OCI-LY7 (cell line): ENCODE results near the gene BLACAT1. TPM values are rescaled to one million over a fixed set of nuclear protein-coding genes. Genes with fewer than 3 reads are reported as not detected.

ENCODE experiments used
- BruUV-seq: library from RNA; stranded (reverse); fragments of 400-500 nt; replicated peaks from 2 replicates; lab custom pipeline; 2021; lab: Mats Ljungman, UMichigan
- CTCF ChIA-PET: fragments of 300-600 bp; sonication (Branson Sonifier 250); formaldehyde crosslinking; loops from one replicate; lab custom pipeline; 2022; ENCODE audit warnings: antibody characterized with exemption; ENCODE audit not compliant: unreplicated experiment; lab: Charles Lee
- POLR2A ChIA-PET: fragments of 300-600 bp; sonication (Branson Sonifier 250); formaldehyde crosslinking; loops from one replicate; lab custom pipeline; 2022; ENCODE audit warnings: antibody characterized with exemption; lab: Charles Lee
- DNase-seq: peaks from one replicate; pipeline ENCODE4 v3.0.0-alpha.2; 2015; ENCODE audit warnings: low spot score
- H2AFZ ChIP-seq: fragments of 200-600 bp; sonication (generic), shearing (Covaris generic); 2 replicates; pipeline ENCODE4 v1.6.1; 2014; ENCODE audit warnings: mild to moderate bottlenecking, antibody characterized with exemption, low read length, moderate library complexity
- H3K27ac ChIP-seq: fragments of 200-600 bp; sonication (generic); 2 replicates; pipeline ENCODE4 v1.5.1; 2014; ENCODE audit warnings: mixed run types, low read depth, mild to moderate bottlenecking, moderate library complexity, low read length, inconsistent platforms; ENCODE audit not compliant: poor library complexity, severe bottlenecking
- H3K36me3 ChIP-seq: fragments of 200-600 bp; sonication (generic); 2 replicates; pipeline ENCODE4 v1.6.1; 2014; ENCODE audit warnings: mild to moderate bottlenecking, antibody characterized with exemption, low read length, moderate library complexity, mixed read lengths; ENCODE audit not compliant: insufficient read depth
- H3K4me1 ChIP-seq: fragments of 200-600 bp; sonication (generic); 2 replicates; pipeline ENCODE4 v1.5.1; 2014; ENCODE audit warnings: mild to moderate bottlenecking, low read length; ENCODE audit not compliant: insufficient read depth, poor library complexity, severe bottlenecking
- H3K4me2 ChIP-seq: fragments of 200-600 bp; sonication (generic); 2 replicates; pipeline ENCODE4 v1.6.1; 2014; ENCODE audit warnings: mild to moderate bottlenecking, low read length
- H3K4me3 ChIP-seq: fragments of 200-600 bp; sonication (generic); 2 replicates; pipeline ENCODE4 v1.5.1; 2014; ENCODE audit warnings: mild to moderate bottlenecking, low read depth, low read length; ENCODE audit not compliant: poor library complexity, severe bottlenecking
- H3K79me2 ChIP-seq: fragments of 200-600 bp; sonication (generic); 2 replicates; pipeline ENCODE4 v1.6.1; 2016; ENCODE audit warnings: low read depth, mild to moderate bottlenecking, low read length, moderate library complexity, mixed read lengths; ENCODE audit not compliant: insufficient read depth
- H3K9me2 ChIP-seq: fragments of 200-600 bp; sonication (generic); 2 replicates; pipeline ENCODE4 v1.6.1; 2016; ENCODE audit warnings: mild to moderate bottlenecking, low read length, mixed read lengths; ENCODE audit not compliant: insufficient read depth
- H3K9me3 ChIP-seq: fragments of 200-600 bp; sonication (generic); 2 replicates; pipeline ENCODE4 v1.6.1; 2014; ENCODE audit warnings: mild to moderate bottlenecking, mixed run types, low read length, mixed read lengths
- H4K20me1 ChIP-seq: fragments of 200-600 bp; sonication (generic); 2 replicates; pipeline ENCODE4 v1.6.1; 2014; ENCODE audit warnings: mild to moderate bottlenecking, antibody characterized with exemption, low read length, moderate library complexity, mixed read lengths; ENCODE audit not compliant: insufficient read depth
- EZH2phosphoT487 ChIP-seq: fragments of 200-600 bp; sonication (generic); IDR thresholded peaks from 2 replicates; pipeline ENCODE4 v1.6.1; 2018; ENCODE audit warnings: low read depth, borderline replicate concordance, mild to moderate bottlenecking, mixed run types, antibody characterized with exemption, low read length, moderate library complexity, mixed read lengths
- intact Hi-C: fragments of 100-400 bp; cut with micrococcal nuclease; formaldehyde crosslinking; loops from one replicate; pipeline ENCODE4 v1.10.0; 2022; ENCODE audit not compliant: unreplicated experiment
- total RNA-seq, 2 experiments: library from RNA; depleted of rRNA in 1 of 2; stranded (reverse); fragments of >200 nt in 1 of 2; shearing (Covaris generic) in 1 of 2; gene quantifications; 2 replicates each; pipeline ENCODE4 v1.2.3, GENCODE V29; 2014 to 2022
- TF ChIP-seq, protein P1 (sequence below): fragments of 200-600 bp; sonication (generic); conservative IDR thresholded peaks from 2 replicates; pipeline ENCODE4 v1.5.1; 2014; ENCODE audit warnings: mild to moderate bottlenecking, antibody characterized with exemption, low read length, moderate library complexity, mixed read lengths

Gene BLACAT1
- total RNA-seq, 2 experiments from 2014 or later = 0.19 to 0.29 TPM

DNA sequence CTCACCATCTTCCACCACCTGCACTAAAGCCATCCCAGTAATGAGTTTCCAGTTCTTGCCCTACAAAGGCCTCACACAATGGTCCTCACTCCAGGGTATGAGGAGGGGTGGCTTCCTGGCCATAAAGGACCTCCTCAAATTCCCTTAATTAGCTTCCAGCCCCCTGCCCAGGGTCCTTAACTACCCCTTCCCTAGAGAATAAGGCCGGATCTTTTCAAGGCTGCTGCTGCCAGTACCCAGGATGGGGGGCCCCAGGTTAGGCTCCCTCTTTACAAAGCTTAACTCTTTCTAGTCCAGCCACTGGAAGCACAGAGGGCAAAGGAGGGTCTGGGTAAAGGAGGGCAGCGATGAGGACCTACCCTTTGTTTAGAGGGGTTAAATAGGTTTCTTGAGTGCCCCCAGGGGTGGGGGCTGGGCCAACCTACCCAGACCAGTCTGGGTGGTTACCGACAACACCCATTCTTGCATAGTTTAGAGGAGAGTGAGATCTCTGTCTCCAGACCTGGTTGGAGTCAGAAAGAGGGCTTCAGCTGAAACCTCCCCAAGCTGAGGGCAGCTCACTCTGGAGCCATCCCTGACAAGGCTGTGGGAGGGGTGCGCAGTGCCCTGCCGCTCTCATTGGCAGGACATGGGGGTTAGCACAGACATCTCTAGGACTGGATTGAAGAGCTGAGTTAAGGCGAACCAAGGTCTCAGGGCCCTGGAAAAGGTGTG lies 7.1 kb downstream of the BLACAT1 start:
- BruUV-seq = no TSS peak
- intact Hi-C loops = no loop called here
- CTCF ChIA-PET = interaction anchor here (1.2 kb wide), 1 partner anchor 18 kb away, joined by 3 read pairs; no protein-coding TSS in a partner anchor

DNA sequence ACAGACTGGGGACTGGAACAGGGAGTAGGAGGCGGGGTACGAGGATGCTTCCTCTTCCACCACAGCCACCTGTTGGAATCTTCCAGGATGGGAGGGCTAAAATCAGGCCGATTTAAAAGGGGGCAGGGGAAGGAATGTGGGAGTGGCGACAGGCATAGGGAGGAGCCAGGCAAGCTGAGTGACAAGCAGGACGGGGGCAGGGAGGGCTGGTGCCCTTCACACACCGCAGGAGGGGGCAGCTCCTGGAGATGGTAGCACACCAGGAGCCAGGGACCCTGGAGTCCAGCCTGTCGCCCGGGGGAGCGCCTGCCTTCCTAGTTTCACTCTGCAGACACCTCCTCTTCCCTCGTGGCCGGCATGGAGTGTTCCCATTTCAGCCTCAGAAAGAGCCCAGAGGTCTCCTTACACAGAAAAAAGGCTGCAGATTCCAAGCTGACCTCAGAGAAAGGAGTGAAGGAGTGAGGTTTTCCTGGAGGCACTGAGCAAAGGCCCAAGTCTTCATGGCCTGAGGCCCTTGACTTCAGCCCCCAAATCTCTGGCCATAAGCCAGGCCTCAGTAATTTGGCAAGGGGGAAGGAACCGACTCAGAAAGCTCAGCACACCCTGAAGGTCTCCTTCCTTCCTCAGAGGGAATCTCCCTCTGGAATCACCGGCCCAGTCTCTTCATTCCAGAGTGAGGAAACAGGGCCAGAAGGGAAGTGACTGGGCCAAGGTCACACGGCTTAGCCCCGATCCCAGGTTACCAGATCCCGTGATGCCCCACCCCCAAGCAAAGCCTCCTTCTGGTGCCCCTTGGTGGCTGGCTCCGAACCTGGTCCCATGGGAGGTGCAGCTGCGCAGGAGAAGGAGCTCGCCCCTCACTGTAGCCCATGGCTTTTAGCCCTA lies 8.1 kb downstream of the BLACAT1 start:
- Histone ChIP-seq H3K9me2 (no peaks in the 10 kb centered on the region), H3K4me1 (peaks cover 41% of the 10 kb centered on the region), H4K20me1 (no peaks in the 10 kb centered on the region), H3K4me3 (no peak overlapping the region), H3K79me2 (no peaks in the 10 kb centered on the region), H3K27ac (no peak overlapping the region), H3K36me3 (no peaks in the 10 kb centered on the region), H3K4me2 (no peak overlapping the region), H3K9me3 (no peaks in the 10 kb centered on the region), H2AFZ (no peak overlapping the region)
- intact Hi-C loops = no loop called here
- DNase-seq = no peak
- no TSS peak for BruUV-seq
- TF ChIP-seq EZH2phosphoT487 = no peak
- TF ChIP-seq, protein P1, sequence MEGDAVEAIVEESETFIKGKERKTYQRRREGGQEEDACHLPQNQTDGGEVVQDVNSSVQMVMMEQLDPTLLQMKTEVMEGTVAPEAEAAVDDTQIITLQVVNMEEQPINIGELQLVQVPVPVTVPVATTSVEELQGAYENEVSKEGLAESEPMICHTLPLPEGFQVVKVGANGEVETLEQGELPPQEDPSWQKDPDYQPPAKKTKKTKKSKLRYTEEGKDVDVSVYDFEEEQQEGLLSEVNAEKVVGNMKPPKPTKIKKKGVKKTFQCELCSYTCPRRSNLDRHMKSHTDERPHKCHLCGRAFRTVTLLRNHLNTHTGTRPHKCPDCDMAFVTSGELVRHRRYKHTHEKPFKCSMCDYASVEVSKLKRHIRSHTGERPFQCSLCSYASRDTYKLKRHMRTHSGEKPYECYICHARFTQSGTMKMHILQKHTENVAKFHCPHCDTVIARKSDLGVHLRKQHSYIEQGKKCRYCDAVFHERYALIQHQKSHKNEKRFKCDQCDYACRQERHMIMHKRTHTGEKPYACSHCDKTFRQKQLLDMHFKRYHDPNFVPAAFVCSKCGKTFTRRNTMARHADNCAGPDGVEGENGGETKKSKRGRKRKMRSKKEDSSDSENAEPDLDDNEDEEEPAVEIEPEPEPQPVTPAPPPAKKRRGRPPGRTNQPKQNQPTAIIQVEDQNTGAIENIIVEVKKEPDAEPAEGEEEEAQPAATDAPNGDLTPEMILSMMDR = no peak
- CTCF ChIA-PET = no interaction called here
- POLR2A ChIA-PET = no interaction called here

More for the DNA sequence above, 7.1 kb downstream of the BLACAT1 start:
- H3K79me2 ChIP-seq = no peaks in the 10 kb centered on the region
- POLR2A ChIA-PET = interaction anchor here (1.2 kb wide), 1 partner anchor 10 kb away, joined by 3 read pairs; no protein-coding TSS in a partner anchor
- no peaks in the 10 kb centered on the region for H3K9me3 ChIP-seq
- no peak overlapping the region for H2AFZ ChIP-seq
- H3K9me2 ChIP-seq = no peaks in the 10 kb centered on the region
- no peak for TF ChIP-seq EZH2phosphoT487
- TF ChIP-seq, protein P1 = no peak
- peaks cover 31% of the 10 kb centered on the region for H3K4me1 ChIP-seq
- DNase-seq = no peak
- no peak overlapping the region for H3K4me2 ChIP-seq
- no peaks in the 10 kb centered on the region for H3K36me3 ChIP-seq
- H3K4me3 ChIP-seq = no peak overlapping the region
- H4K20me1 ChIP-seq = no peaks in the 10 kb centered on the region
- no peak overlapping the region for H3K27ac ChIP-seq
